ENCODE data around the gene PCK1. TPM values are rescaled to one million over a fixed set of nuclear protein-coding genes. Genes with fewer than 3 reads are reported as not detected.

PCK1 gene
- total and polyA plus RNA-seq, 9 donors, result 0.05 to 1.5 (median 0.16) TPM; not detected in 1

- Histone ChIP-seq H3K9me3 (replicated peaks; ENCODE audit: control insufficient read depth, low read depth, low read length) (no peaks in the 10 kb centered on the region), H3K27ac (ENCODE audit: low read length) (no peak overlapping the region), H3K27me3 (ENCODE audit: control insufficient read depth, insufficient read depth, low read length) (peaks cover 16% of the 10 kb centered on the region), H3K4me3 (ENCODE audit: low read length) (no peak overlapping the region), H3K4me1 (ENCODE audit: control insufficient read depth, insufficient read depth, low read length) (peaks cover 6% of the 10 kb centered on the region), H3K36me3 (ENCODE audit: control insufficient read depth, insufficient read depth, low read length) (no peaks in the 10 kb centered on the region)
- no peak for DNase-seq
- 73% methylated on average over 12 of the region's 13 CpGs for WGBS (ENCODE audit: insufficient coverage)
Measured at GRCh38 chr20:57568088-57568896, 7.4 kb downstream of the PCK1 start.

GRCh38 chr20:57568960-57569359 lies 8.1 kb downstream of the PCK1 start:
- Histone ChIP-seq H3K27ac (ENCODE audit: low read length) (no peak overlapping the region), H3K36me3 (ENCODE audit: control insufficient read depth, insufficient read depth, low read length) (no peaks in the 10 kb centered on the region), H3K27me3 (ENCODE audit: control insufficient read depth, insufficient read depth, low read length) (peaks cover 19% of the 10 kb centered on the region), H3K4me1 (ENCODE audit: control insufficient read depth, insufficient read depth, low read length) (peaks cover 6% of the 10 kb centered on the region), H3K4me3 (ENCODE audit: low read length) (no peak overlapping the region), H3K9me3 (replicated peaks; ENCODE audit: control insufficient read depth, low read depth, low read length) (no peaks in the 10 kb centered on the region)
- 85% methylated on average over 10 of the region's 12 CpGs for WGBS (ENCODE audit: insufficient coverage)
- no peak for DNase-seq

GRCh38 chr20:57570145-57570850 lies 9.4 kb downstream of the PCK1 start:
- Histone ChIP-seq H3K4me1 (ENCODE audit: control insufficient read depth, insufficient read depth, low read length) (peaks cover 6% of the 10 kb centered on the region), H3K9me3 (replicated peaks; ENCODE audit: control insufficient read depth, low read depth, low read length) (no peaks in the 10 kb centered on the region), H3K4me3 (ENCODE audit: low read length) (no peak overlapping the region), H3K36me3 (ENCODE audit: control insufficient read depth, insufficient read depth, low read length) (no peaks in the 10 kb centered on the region), H3K27ac (ENCODE audit: low read length) (no peak overlapping the region), H3K27me3 (ENCODE audit: control insufficient read depth, insufficient read depth, low read length) (peaks cover 18% of the 10 kb centered on the region)
- WGBS (ENCODE audit: insufficient coverage), result 56% methylated on average over 15 of the region's 20 CpGs
- DNase-seq, result no peak

- DNase-seq, result no peak
- H3K9me3 ChIP-seq (replicated peaks; ENCODE audit: control insufficient read depth, low read depth, low read length), result no peaks in the 10 kb centered on the region
- 36% methylated on average over 3 of the region's 8 CpGs for WGBS (ENCODE audit: insufficient coverage)
- no peak overlapping the region for H3K27ac ChIP-seq (ENCODE audit: low read length)
- no peak overlapping the region for H3K4me3 ChIP-seq (ENCODE audit: low read length)
- peaks cover 6% of the 10 kb centered on the region for H3K4me1 ChIP-seq (ENCODE audit: control insufficient read depth, insufficient read depth, low read length)
- no peaks in the 10 kb centered on the region for H3K36me3 ChIP-seq (ENCODE audit: control insufficient read depth, insufficient read depth, low read length)
- H3K27me3 ChIP-seq (ENCODE audit: control insufficient read depth, insufficient read depth, low read length), result peaks cover 21% of the 10 kb centered on the region
Measured at GRCh38 chr20:57570920-57571319, 10.0 kb downstream of the PCK1 start.

GRCh38 chr20:57571782-57572416 lies 11.0 kb downstream of the PCK1 start:
- Histone ChIP-seq H3K27me3 (ENCODE audit: control insufficient read depth, insufficient read depth, low read length) (peaks cover 19% of the 10 kb centered on the region), H3K9me3 (replicated peaks; ENCODE audit: control insufficient read depth, low read depth, low read length) (no peaks in the 10 kb centered on the region), H3K36me3 (ENCODE audit: control insufficient read depth, insufficient read depth, low read length) (no peaks in the 10 kb centered on the region), H3K4me3 (ENCODE audit: low read length) (no peak overlapping the region), H3K4me1 (ENCODE audit: control insufficient read depth, insufficient read depth, low read length) (peaks cover 6% of the 10 kb centered on the region), H3K27ac (ENCODE audit: low read length) (no peak overlapping the region)
- 80% methylated on average over 2 of the region's 3 CpGs for whole genome bisulfite sequencing (ENCODE audit: insufficient coverage)
- DNase-seq, result no peak

GRCh38 chr20:57573242-57573641 lies 12.3 kb downstream of the PCK1 start:
- Histone ChIP-seq H3K9me3 (replicated peaks; ENCODE audit: control insufficient read depth, low read depth, low read length) (no peaks in the 10 kb centered on the region), H3K4me3 (ENCODE audit: low read length) (no peak overlapping the region), H3K27ac (ENCODE audit: low read length) (no peak overlapping the region), H3K36me3 (ENCODE audit: control insufficient read depth, insufficient read depth, low read length) (no peaks in the 10 kb centered on the region), H3K27me3 (ENCODE audit: control insufficient read depth, insufficient read depth, low read length) (peaks cover 17% of the 10 kb centered on the region), H3K4me1 (ENCODE audit: control insufficient read depth, insufficient read depth, low read length) (peaks cover 6% of the 10 kb centered on the region)
- no peak for DNase-seq
- WGBS (ENCODE audit: insufficient coverage), result 57% methylated on average over 8 of the region's 12 CpGs

GRCh38 chr20:57573894-57574293 lies 13.0 kb downstream of the PCK1 start:
- Histone ChIP-seq H3K27ac (ENCODE audit: low read length) (no peak overlapping the region), H3K9me3 (replicated peaks; ENCODE audit: control insufficient read depth, low read depth, low read length) (no peaks in the 10 kb centered on the region), H3K27me3 (ENCODE audit: control insufficient read depth, insufficient read depth, low read length) (peaks cover 19% of the 10 kb centered on the region), H3K36me3 (ENCODE audit: control insufficient read depth, insufficient read depth, low read length) (no peaks in the 10 kb centered on the region), H3K4me3 (ENCODE audit: low read length) (no peak overlapping the region), H3K4me1 (ENCODE audit: control insufficient read depth, insufficient read depth, low read length) (peaks cover 6% of the 10 kb centered on the region)
- DNase-seq, result no peak
- WGBS (ENCODE audit: insufficient coverage), result 60% methylated on average over 2 of the region's 5 CpGs

- peaks cover 7% of the 10 kb centered on the region for H3K4me1 ChIP-seq (ENCODE audit: control insufficient read depth, insufficient read depth, low read length)
- no peak for DNase-seq
- H3K27me3 ChIP-seq (ENCODE audit: control insufficient read depth, insufficient read depth, low read length), result peaks cover 28% of the 10 kb centered on the region
- no peak overlapping the region for H3K27ac ChIP-seq (ENCODE audit: low read length)
- no peak overlapping the region for H3K4me3 ChIP-seq (ENCODE audit: low read length)
- H3K9me3 ChIP-seq (replicated peaks; ENCODE audit: control insufficient read depth, low read depth, low read length), result no peaks in the 10 kb centered on the region
- H3K36me3 ChIP-seq (ENCODE audit: control insufficient read depth, insufficient read depth, low read length), result no peaks in the 10 kb centered on the region
Measured at GRCh38 chr20:57574954-57575353, 14.0 kb downstream of the PCK1 start.

- no peaks in the 10 kb centered on the region for H3K36me3 ChIP-seq (ENCODE audit: control insufficient read depth, insufficient read depth, low read length)
- no peaks in the 10 kb centered on the region for H3K9me3 ChIP-seq (replicated peaks; ENCODE audit: control insufficient read depth, low read depth, low read length)
- H3K4me3 ChIP-seq (ENCODE audit: low read length), result no peak overlapping the region
- 20% methylated on average over 1 of the region's 2 CpGs for whole genome bisulfite sequencing (ENCODE audit: insufficient coverage)
- no peak overlapping the region for H3K27ac ChIP-seq (ENCODE audit: low read length)
- peaks cover 5% of the 10 kb centered on the region for H3K4me1 ChIP-seq (ENCODE audit: control insufficient read depth, insufficient read depth, low read length)
- no peak for DNase-seq
- peaks cover 37% of the 10 kb centered on the region for H3K27me3 ChIP-seq (ENCODE audit: control insufficient read depth, insufficient read depth, low read length)
Measured at GRCh38 chr20:57576002-57576401, 15.1 kb downstream of the PCK1 start.

All from muscle of leg (tissue), 11 donors.